ENCODE results near the gene CHST15.
"Not testable (repeated sequence)": the region's sequence is repeated elsewhere in the genome, so short reads cannot be mapped to it uniquely, and the experiment has no call there.

Gene CHST15

GRCh38 chr10:124099604-124100003 lies 6.2 kb upstream of the CHST15 start:
- DNase-seq (ENCODE audit: low read depth in 2 of 2), result no peak

- DNase-seq (ENCODE audit: low read depth in 2 of 2), result no peak
Observed at GRCh38 chr10:124098575-124098974, 5.2 kb upstream of the CHST15 start.

- DNase-seq (ENCODE audit: low read depth in 2 of 2), result no peak
Observed at GRCh38 chr10:124097883-124098282, 4.5 kb upstream of the CHST15 start.

GRCh38 chr10:124096494-124096893 lies 3.1 kb upstream of the CHST15 start:
- no peak for DNase-seq (ENCODE audit: low read depth in 2 of 2)

- DNase-seq (ENCODE audit: low read depth in 2 of 2), result not testable (repeated sequence)
Observed at GRCh38 chr10:124095801-124096200, 2.4 kb upstream of the CHST15 start.

GRCh38 chr10:124095096-124095495 lies 1.7 kb upstream of the CHST15 start:
- DNase-seq (ENCODE audit: low read depth in 2 of 2), result no peak

GRCh38 chr10:124094419-124094785 lies 1.0 kb upstream of the CHST15 start:
- no peak for DNase-seq (ENCODE audit: low read depth in 2 of 2)

GRCh38 chr10:124093774-124094418 lies 498 bp upstream of the CHST15 start:
- not testable (repeated sequence) for DNase-seq (ENCODE audit: low read depth in 2 of 2)

GRCh38 chr10:124092250-124092859 lies 1.0 kb downstream of the CHST15 start:
- no peak for DNase-seq (ENCODE audit: low read depth in 2 of 2)

- DNase-seq (ENCODE audit: low read depth in 2 of 2), result no peak
Observed at GRCh38 chr10:124091646-124092249, 1.6 kb downstream of the CHST15 start.

GRCh38 chr10:124090601-124091209 lies 2.7 kb downstream of the CHST15 start:
- DNase-seq (ENCODE audit: low read depth in 2 of 2), result no peak

GRCh38 chr10:124089859-124090258 lies 3.5 kb downstream of the CHST15 start:
- DNase-seq (ENCODE audit: low read depth in 2 of 2), result no peak

- no peak for DNase-seq (ENCODE audit: low read depth in 2 of 2)
Observed at GRCh38 chr10:124088915-124089314, 4.5 kb downstream of the CHST15 start.

- DNase-seq (ENCODE audit: low read depth in 2 of 2), result no peak
Observed at GRCh38 chr10:124087672-124088634, 5.4 kb downstream of the CHST15 start.

- no peak for DNase-seq (ENCODE audit: low read depth in 2 of 2)
Observed at GRCh38 chr10:124086787-124087671, 6.4 kb downstream of the CHST15 start.

GRCh38 chr10:124086097-124086710 lies 7.2 kb downstream of the CHST15 start:
- DNase-seq (ENCODE audit: low read depth in 2 of 2), result no peak

GRCh38 chr10:124085680-124086079 lies 7.7 kb downstream of the CHST15 start:
- DNase-seq (ENCODE audit: low read depth in 2 of 2), result no peak

GRCh38 chr10:124084708-124085107 lies 8.7 kb downstream of the CHST15 start:
- no peak for DNase-seq (ENCODE audit: low read depth in 2 of 2)

GRCh38 chr10:124083740-124084397 lies 9.5 kb downstream of the CHST15 start:
- no peak for DNase-seq (ENCODE audit: low read depth in 2 of 2)

Data from stimulated activated CD4-positive, alpha-beta T cell treated with anti-CD3 and anti-CD28 coated beads, Interleukin-1b, Interleukin-23, amount 100 ng/mL, for 1 hour (primary cell).